ENCODE data around the gene NSMF. TPM values are rescaled to one million over a fixed set of nuclear protein-coding genes. Genes with fewer than 3 reads are reported as not detected.

The NSMF gene
- total RNA-seq, 1 donor from 2014 or later: 23.9 TPM

DNA sequence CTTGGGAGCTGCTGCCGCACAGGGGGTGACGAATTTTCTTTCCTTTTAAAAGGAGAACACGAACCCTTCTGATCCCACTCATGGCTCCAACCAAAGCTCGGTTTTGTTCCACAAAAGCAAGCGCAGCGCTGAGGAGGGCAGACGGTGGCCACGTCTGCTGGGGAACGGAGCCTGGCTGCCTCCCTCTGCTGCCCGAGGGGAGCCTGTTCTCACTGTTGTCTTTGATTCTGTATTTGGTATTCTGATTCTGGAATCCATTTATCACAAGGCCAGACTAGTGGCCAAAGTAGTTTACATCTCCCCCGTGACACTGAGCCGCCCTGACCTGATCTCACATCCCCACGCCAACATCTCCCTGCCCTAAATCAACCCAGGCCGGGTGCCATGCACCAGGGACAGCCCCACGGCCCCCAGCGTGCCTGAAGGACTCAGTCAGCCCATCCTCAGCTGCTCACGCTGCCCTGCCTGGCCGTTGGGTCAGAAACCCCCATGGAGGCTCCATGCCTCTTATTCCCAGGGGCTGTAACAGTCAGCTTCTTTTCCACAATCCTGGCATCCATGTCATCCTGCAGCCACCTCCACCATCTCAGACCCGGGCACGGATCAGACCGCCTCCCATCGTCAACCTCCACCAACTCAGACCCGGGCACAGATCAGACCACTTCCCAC, 6.7 kb upstream of the NSMF start:
- DNase-seq (peak; percentile 61), ATAC-seq (no peak)
- H3K9me3 ChIP-seq: no peaks in the 10 kb centered on the region
- H3K27me3 ChIP-seq: no peaks in the 10 kb centered on the region
- TF ChIP-seq, protein P1, sequence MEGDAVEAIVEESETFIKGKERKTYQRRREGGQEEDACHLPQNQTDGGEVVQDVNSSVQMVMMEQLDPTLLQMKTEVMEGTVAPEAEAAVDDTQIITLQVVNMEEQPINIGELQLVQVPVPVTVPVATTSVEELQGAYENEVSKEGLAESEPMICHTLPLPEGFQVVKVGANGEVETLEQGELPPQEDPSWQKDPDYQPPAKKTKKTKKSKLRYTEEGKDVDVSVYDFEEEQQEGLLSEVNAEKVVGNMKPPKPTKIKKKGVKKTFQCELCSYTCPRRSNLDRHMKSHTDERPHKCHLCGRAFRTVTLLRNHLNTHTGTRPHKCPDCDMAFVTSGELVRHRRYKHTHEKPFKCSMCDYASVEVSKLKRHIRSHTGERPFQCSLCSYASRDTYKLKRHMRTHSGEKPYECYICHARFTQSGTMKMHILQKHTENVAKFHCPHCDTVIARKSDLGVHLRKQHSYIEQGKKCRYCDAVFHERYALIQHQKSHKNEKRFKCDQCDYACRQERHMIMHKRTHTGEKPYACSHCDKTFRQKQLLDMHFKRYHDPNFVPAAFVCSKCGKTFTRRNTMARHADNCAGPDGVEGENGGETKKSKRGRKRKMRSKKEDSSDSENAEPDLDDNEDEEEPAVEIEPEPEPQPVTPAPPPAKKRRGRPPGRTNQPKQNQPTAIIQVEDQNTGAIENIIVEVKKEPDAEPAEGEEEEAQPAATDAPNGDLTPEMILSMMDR (IDR thresholded peaks at IDR 0.05): no peak
- no peak overlapping the region for H3K27ac ChIP-seq
- intact Hi-C loops (cut with DNase I): no loop called here
- no peaks in the 10 kb centered on the region for H3K36me3 ChIP-seq
- no peaks in the 10 kb centered on the region for H3K4me1 ChIP-seq
- no peak overlapping the region for H3K4me3 ChIP-seq

DNA sequence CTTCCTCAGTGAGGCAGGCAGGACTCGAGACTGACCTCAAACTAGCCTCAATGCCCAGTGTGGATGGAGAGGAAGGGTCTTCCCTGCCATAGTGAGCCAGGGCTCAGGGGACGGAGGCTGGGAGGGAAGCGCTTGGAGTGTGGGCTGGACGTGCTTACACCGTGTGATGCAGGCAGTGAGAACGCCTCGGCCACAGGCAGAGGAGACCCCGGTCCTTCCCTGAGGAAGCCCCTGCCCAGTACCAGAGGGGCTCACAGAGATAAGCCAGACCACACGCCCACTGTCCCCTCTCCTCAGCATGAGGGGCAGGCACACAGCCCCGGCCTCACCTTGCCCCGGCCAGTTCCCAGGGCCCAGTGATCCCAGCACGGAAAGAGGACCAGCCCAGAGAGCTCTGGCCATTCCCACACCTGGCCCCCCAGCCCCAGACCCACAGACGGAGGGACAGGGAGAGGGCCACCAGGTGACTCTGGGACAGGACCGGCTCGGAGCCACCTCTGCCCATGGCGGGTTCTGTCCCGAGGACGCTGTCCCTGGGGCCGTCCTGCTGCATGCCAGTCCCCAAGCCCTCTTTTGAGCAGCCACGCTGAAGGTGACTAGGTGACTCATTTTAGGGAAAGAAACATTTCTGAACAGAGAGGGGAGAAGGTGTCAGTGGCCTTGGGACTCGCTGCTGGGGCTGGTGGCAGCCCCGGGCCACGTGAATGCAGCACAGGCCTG, 6.0 kb upstream of the NSMF start:
- TF ChIP-seq, protein P1 (IDR thresholded peaks at IDR 0.05): no peak
- H3K36me3 ChIP-seq: no peaks in the 10 kb centered on the region
- no peak overlapping the region for H3K4me3 ChIP-seq
- H3K27ac ChIP-seq: no peak overlapping the region
- no peak for ATAC-seq
- no peaks in the 10 kb centered on the region for H3K9me3 ChIP-seq
- H3K4me1 ChIP-seq: no peaks in the 10 kb centered on the region
- DNase-seq: peak; percentile 58
- intact Hi-C loops (cut with DNase I): no loop called here
- H3K27me3 ChIP-seq: no peaks in the 10 kb centered on the region

DNA sequence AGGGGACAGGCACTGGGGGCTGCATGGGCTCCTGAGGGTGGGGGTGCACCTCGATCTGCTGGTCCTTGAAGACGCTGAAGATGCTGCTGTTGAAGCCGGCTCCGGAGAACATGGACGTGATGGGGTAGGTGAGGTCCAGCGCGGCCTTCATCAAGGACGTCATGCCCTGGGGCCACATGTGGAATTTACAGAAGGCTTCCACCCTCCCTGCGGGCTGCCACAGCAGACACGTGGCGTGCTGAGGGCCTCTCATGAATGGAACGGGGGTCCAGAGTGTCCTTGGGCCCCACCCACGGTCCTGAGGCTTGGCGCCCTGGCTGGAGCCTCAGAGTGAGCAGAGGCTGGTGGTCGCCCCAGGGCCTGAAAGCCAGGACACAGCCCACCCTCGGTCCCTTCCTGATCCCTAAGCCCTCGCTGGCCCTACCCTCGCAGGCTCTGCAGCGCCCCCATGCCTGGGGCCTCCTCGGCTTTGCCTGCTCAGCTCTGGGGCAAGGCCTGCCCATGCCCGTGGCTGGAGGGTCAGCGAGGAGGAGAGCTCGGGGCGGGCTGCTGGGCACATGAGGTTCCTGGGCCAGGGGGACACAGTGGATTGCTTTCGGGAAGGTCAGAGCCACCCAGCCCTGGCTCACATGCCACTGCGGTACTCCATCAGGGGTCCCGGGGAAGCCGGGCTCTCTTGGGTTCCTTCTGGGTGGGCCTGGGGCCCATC, 5.3 kb upstream of the NSMF start:
- intact Hi-C loops (cut with DNase I): no loop called here
- Histone ChIP-seq H3K36me3 (no peaks in the 10 kb centered on the region), H3K4me3 (no peak overlapping the region), H3K9me3 (no peaks in the 10 kb centered on the region), H3K27ac (no peak overlapping the region), H3K4me1 (peaks cover 6% of the 10 kb centered on the region), H3K27me3 (no peaks in the 10 kb centered on the region)
- peak; percentile 61 for DNase-seq
- no peak for ATAC-seq
- TF ChIP-seq, protein P1 (IDR thresholded peaks at IDR 0.05): no peak

DNA sequence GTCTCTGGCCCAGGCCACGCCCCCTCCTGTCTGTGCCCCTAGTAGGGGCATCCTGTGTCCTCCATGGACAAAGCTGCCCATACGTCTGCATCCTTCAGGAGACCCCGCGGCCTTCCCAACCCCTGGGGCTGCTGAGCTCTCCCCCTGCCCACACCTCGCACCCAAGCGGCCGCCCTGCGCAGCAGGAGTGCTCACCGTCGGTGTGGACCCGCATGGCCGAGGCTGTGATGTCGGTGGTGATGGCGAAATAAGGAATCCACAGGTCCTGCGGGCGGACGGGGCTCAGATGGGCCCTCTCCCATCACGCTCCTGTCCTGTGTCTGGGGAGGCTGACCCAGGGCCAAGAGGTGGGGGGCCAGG, 4.8 kb upstream of the NSMF start:
- TF ChIP-seq, protein P1 (IDR thresholded peaks at IDR 0.05): no peak
- peak; percentile 60 for DNase-seq

DNA sequence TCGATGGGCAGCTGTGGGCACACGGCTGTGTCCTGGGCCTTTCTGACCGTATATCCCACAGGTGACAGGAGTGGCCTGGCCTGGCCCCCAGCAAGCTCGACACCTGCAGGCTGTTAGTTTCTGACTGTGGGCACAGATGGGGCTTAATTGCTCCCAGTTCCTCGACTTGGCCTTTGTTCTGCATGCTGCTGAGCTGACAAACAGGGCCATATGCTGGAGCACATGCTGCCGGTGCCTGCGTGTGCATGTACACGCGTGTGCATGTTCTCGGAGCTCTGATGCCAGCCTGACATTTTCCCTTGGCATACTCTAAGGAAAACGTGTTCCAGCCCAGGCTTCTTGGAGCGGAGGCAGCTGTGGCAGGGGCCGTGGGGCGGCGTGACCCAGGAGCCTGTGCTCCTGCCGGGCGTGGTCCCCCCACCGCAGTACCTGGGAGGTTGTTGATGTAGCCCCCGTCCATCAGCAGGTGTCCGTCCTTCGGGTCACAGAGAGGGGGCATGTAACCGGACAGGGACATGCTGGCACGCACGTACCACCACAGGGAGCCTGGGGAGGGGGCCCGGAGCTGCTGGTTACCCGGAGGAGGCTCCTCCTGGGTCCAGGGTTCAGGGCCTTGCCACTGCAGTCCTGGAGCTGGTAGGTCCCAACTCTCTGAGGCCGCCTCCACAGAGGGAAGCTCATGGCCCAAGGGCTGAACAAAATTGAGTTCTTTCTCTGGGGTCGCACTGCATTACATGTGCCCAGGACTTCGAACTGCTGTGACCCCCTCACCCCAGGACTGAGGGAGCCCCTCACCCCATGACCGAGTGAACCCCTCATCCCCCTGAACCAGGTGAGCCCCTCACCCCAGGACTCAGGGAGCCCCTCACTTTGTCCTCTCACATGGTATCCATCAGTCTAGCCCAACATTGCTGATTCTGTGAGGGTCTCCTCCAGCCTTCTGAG, 4.1 kb upstream of the NSMF start:
- intact Hi-C loops (cut with DNase I): no loop called here

More for the DNA sequence above, 4.8 kb upstream of the NSMF start:
- intact Hi-C loops (cut with DNase I): no loop called here
- Histone ChIP-seq H3K36me3 (no peaks in the 10 kb centered on the region), H3K27me3 (no peaks in the 10 kb centered on the region), H3K4me3 (no peak overlapping the region), H3K27ac (no peak overlapping the region), H3K4me1 (peaks cover 7% of the 10 kb centered on the region), H3K9me3 (no peaks in the 10 kb centered on the region)
- no peak for ATAC-seq

More for the DNA sequence above, 4.1 kb upstream of the NSMF start:
- no peaks in the 10 kb centered on the region for H3K36me3 ChIP-seq
- no peaks in the 10 kb centered on the region for H3K9me3 ChIP-seq
- peak; percentile 57 for DNase-seq
- no peak overlapping the region for H3K27ac ChIP-seq
- H3K4me3 ChIP-seq: no peak overlapping the region
- no peak for ATAC-seq
- TF ChIP-seq, protein P1 (IDR thresholded peaks at IDR 0.05): no peak
- no peaks in the 10 kb centered on the region for H3K27me3 ChIP-seq
- peaks cover 7% of the 10 kb centered on the region for H3K4me1 ChIP-seq

Data from upper lobe of right lung (tissue), 1 donor.